MM.1S (cell line): Measurements from ENCODE around the gene PI4KA.
"Not testable (repeated sequence)": the region's sequence is repeated elsewhere in the genome, so short reads cannot be mapped to it uniquely, and the experiment has no call there.

ENCODE experiments used
- CTCF ChIP-seq: fragments of 300-600 bp; sonication (generic); IDR thresholded peaks from 2 replicates; pipeline ENCODE4 v1.5.1; 2016; ENCODE audit warnings: antibody characterized with exemption, low read length, mixed read lengths
- EZH2 ChIP-seq: fragments of 300-600 bp; sonication (generic); optimal IDR thresholded peaks from 2 replicates; pipeline ENCODE3; 2017; ENCODE audit warnings: low read depth, mild to moderate bottlenecking, antibody characterized with exemption, low read length, mixed read lengths

GRCh38 chr22:20702546-20703413 lies 155.8 kb downstream of the PI4KA start:
- TF ChIP-seq EZH2, CTCF: not testable (repeated sequence)
